GM06990 (cell line): ENCODE data around the gene ATG101.
"Not testable (repeated sequence)": the region's sequence is repeated elsewhere in the genome, so short reads cannot be mapped to it uniquely, and the experiment has no call there.

Source experiments
- DNase-seq: peaks from one replicate; pipeline ENCODE4 v3.0.0-alpha.2; 2011; ENCODE audit not compliant: insufficient read length; ENCODE audit errors: extremely low read depth
- H3K27me3 ChIP-seq: replicated peaks from 2 replicates; pipeline ENCODE4 v1.6.0; 2011; ENCODE audit warnings: low read length; ENCODE audit not compliant: control insufficient read depth, insufficient read depth
- H3K36me3 ChIP-seq: 2 replicates; pipeline ENCODE4 v1.5.1; 2011; ENCODE audit warnings: low read length; ENCODE audit not compliant: control insufficient read depth, insufficient read depth
- H3K4me3 ChIP-seq: replicated peaks from 2 replicates; pipeline ENCODE4 v1.5.1; 2011; ENCODE audit warnings: low read depth, mild to moderate bottlenecking, control low read depth, low read length
- TF ChIP-seq, protein P1 (sequence below): IDR thresholded peaks from 2 replicates; pipeline ENCODE4 v1.5.1; 2011; ENCODE audit warnings: low read length, control low read depth, mild to moderate bottlenecking, inconsistent platforms; ENCODE audit not compliant: insufficient read depth, poor library complexity, severe bottlenecking

The ATG101 gene

DNA sequence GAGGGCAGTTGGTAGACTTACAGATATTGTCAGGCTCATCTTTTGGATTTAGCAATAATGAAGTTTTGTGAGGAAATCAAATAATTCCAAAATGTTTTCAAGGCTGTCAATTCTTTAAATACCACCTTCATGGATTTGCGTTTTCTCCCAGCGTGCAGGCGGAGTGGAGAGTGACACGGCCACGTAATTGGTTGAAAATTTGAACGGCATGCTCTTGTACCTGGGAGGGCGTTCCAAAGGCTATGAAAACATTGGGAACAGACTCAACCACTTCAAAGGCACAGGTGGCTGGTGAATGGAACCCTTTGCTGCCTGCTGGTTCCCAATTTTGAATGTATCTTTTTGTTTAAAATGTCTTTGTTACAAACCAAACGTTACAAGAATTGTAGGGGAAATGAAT, 22.1 kb downstream of the ATG101 start:
- H3K27me3 ChIP-seq: no peaks in the 10 kb centered on the region; the same call in 1 of the 2 replicates
- no peak for DNase-seq
- H3K4me3 ChIP-seq: no peak overlapping the region
- TF ChIP-seq, protein P1, sequence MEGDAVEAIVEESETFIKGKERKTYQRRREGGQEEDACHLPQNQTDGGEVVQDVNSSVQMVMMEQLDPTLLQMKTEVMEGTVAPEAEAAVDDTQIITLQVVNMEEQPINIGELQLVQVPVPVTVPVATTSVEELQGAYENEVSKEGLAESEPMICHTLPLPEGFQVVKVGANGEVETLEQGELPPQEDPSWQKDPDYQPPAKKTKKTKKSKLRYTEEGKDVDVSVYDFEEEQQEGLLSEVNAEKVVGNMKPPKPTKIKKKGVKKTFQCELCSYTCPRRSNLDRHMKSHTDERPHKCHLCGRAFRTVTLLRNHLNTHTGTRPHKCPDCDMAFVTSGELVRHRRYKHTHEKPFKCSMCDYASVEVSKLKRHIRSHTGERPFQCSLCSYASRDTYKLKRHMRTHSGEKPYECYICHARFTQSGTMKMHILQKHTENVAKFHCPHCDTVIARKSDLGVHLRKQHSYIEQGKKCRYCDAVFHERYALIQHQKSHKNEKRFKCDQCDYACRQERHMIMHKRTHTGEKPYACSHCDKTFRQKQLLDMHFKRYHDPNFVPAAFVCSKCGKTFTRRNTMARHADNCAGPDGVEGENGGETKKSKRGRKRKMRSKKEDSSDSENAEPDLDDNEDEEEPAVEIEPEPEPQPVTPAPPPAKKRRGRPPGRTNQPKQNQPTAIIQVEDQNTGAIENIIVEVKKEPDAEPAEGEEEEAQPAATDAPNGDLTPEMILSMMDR: no peak
- no peaks in the 10 kb centered on the region for H3K36me3 ChIP-seq

DNA sequence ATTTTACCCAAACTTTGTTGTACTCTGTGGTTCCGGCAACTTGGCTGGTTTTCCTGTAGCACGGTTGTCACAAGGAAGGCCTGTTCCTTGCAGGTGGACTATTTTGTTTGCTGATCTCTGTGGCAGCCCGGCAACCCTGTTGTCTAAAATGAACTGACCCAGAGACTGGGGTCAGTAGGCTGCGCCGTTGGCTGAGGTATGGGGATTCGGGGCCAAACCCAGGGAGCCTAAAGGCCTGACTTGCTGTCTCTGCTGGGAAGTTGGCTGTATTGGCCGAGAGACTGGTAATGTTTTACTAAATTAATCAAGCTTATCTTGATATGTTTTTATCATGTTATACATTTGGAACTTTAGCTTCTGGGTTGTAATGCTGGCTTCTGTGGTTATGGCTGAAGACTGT, 23.6 kb downstream of the ATG101 start:
- Histone ChIP-seq H3K4me3 (no peak overlapping the region), H3K36me3 (no peaks in the 10 kb centered on the region), H3K27me3 (no peaks in the 10 kb centered on the region; the same call in 1 of the 2 replicates)
- DNase-seq: no peak
- TF ChIP-seq, protein P1: no peak

DNA sequence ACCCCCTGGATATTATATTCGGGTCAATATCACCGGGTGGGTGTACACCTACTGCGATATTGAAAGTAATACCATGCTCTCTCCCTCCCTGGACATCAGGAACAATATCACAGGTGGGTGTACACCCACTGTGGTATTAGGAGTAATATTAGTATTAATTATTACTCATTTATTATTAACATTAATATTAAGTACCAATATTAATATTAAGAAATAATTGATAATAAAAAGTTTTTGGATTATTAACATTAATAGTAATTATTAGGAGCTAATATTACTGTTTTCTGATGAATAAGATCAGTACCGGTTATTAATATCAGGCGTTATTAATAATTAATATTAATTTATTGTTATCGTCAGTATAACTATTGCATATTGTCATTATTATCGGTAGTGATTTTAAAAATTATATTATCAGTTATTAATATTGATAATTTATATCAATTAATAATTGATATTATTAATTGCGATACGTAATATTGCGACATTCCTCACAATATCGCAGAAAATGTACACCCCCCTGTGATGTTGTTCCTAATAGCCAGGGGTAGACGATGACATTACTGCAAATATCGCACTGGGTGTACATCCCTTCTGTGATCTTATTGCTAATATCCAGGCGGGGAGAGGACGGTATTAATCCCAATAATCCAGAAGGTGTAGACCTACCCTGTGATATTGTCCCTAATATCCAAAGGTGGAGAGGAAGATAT, 26.7 kb downstream of the ATG101 start:
- Histone ChIP-seq H3K4me3 (no peak overlapping the region), H3K36me3 (no peaks in the 10 kb centered on the region), H3K27me3 (no peaks in the 10 kb centered on the region)
- DNase-seq: no peak
- TF ChIP-seq, protein P1: no peak

DNA sequence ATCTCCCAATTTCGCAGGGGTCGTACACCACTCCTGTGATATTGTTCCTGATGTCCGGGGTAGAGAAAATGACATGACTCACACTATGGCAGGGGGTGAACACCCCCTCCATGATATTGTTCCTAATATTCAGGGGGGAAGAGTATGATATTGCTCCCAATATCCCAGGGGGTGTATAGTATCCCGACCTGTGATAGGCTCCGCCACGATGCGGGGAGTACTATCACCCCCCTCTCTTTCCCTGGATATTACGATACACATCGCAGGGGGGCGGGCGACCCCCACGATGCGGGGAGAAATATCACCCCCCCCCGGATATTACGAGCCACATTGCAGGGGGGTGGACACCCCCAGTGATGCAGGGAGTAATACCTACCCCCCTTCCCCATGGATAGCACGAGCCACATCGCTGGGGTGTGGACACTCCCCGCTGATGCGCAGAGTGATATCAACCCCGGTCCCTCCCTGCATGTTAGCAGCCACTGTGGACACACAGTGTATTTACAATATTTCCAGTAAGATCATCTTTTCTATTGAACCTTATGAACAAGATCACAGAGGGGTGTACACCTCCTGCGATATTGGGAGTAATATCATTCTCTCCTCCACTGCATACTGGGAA, 27.4 kb downstream of the ATG101 start:
- DNase-seq: no peak
- Histone ChIP-seq H3K4me3 (no peak overlapping the region), H3K27me3 (no peaks in the 10 kb centered on the region), H3K36me3 (no peaks in the 10 kb centered on the region)
- TF ChIP-seq, protein P1: no peak

DNA sequence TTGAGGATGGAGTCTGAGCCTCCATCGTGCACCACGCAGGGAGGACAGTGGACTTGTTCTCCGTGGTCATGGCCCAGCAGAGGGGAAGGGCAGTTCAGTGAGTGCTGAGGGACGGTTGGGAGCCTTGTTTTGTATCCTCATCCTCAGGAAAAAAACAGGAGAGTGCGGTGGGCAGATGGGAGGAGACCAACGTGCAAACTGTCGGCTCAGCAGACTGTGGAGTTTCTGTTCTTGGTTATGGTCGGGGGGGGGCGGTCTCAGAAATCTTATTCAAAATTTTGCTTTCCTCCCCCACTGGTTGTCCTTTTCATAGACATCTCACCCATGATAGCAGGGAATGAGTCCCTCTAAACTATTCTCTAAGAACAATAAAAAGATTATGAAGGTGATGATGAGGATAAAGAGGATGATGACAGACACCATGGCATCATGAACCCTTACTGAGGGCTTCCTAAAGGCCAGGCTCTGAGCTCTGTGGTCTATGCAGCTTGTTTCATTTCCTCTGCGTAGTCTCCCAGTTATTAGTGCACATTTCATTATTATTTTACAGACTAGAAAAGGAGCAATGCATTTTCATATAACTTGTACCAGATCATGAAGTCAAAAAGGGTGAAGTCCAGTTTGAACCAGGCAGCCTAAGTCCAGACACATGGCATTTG, 34.8 kb downstream of the ATG101 start:
- DNase-seq, H3K4me3 ChIP-seq, H3K36me3 ChIP-seq, H3K27me3 ChIP-seq: not testable (repeated sequence)
